Measurements from ENCODE around the gene ELF4.

DNA sequence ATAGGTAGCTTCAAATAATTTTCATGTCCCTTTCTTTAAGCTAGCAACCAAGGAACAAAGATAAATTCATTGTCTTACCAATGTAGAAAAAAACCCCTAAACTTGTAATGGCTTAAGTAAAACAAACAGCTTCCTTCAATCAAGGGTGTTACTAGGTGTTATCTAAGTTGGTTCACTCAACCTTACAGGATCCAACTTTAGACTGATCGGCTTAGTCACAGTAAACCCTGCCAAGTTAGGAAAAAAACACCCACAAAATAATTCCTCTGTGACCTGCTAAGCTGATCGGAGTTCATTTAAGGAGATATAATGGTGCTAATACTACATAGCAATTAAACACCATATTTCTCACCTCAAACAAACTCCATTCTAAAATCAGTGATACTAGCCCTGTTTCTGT lies 45.3 kb upstream of the ELF4 start:
- TF ChIP-seq, protein P1, sequence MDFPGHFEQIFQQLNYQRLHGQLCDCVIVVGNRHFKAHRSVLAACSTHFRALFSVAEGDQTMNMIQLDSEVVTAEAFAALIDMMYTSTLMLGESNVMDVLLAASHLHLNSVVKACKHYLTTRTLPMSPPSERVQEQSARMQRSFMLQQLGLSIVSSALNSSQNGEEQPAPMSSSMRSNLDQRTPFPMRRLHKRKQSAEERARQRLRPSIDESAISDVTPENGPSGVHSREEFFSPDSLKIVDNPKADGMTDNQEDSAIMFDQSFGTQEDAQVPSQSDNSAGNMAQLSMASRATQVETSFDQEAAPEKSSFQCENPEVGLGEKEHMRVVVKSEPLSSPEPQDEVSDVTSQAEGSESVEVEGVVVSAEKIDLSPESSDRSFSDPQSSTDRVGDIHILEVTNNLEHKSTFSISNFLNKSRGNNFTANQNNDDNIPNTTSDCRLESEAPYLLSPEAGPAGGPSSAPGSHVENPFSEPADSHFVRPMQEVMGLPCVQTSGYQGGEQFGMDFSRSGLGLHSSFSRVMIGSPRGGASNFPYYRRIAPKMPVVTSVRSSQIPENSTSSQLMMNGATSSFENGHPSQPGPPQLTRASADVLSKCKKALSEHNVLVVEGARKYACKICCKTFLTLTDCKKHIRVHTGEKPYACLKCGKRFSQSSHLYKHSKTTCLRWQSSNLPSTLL (IDR thresholded peaks at IDR 0.05): no peak
- TF ChIP-seq SREBF1 (IDR thresholded peaks at IDR 0.05; ENCODE audit: borderline replicate concordance, low read depth, low read length): no peak

Measured in K562 (cell line).